GM23338 (cell line): Measurements from ENCODE around the gene C4orf51. TPM values are rescaled to one million over a fixed set of nuclear protein-coding genes. Genes with fewer than 3 reads are reported as not detected.
A peak's percentile ranks its signal among the peaks of the same experiment; 100 is the strongest.

Source experiments
- ATAC-seq: fragments of 200-7000 bp; cut with Tn5 transposase; 3 replicates; pipeline ENCODE4 v1.9.1; 2020
- DNase-seq: peaks from one replicate; pipeline ENCODE4 v3.0.0-alpha.2; 2015; ENCODE audit warnings: low spot score
- H2AFZ ChIP-seq: fragments of 200-600 bp; sonication (generic); 2 replicates; pipeline ENCODE4 v1.8.0; 2016; ENCODE audit warnings: antibody characterized with exemption, mild to moderate bottlenecking, moderate library complexity
- H3F3A ChIP-seq: fragments of 200-600 bp; sonication (generic); replicated peaks from 2 replicates; pipeline ENCODE4 v1.8.0; 2017; ENCODE audit warnings: antibody characterized with exemption, mixed run types, low read depth
- H3K27ac ChIP-seq: fragments of 200-600 bp; sonication (generic); 2 replicates; pipeline ENCODE4 v1.6.1; 2016; ENCODE audit warnings: low read depth
- H3K27me3 ChIP-seq: fragments of 200-600 bp; sonication (generic); 2 replicates; pipeline ENCODE4 v1.8.0; 2016; ENCODE audit warnings: mild to moderate bottlenecking, mixed run types, moderate library complexity; ENCODE audit not compliant: insufficient read depth
- H3K36me3 ChIP-seq: fragments of 200-600 bp; sonication (generic); 2 replicates; pipeline ENCODE4 v1.8.0; 2016; ENCODE audit warnings: mild to moderate bottlenecking; ENCODE audit not compliant: insufficient read depth
- H3K4me1 ChIP-seq: fragments of 200-600 bp; sonication (generic); 2 replicates; pipeline ENCODE4 v1.8.0; 2016; ENCODE audit warnings: mild to moderate bottlenecking, moderate library complexity; ENCODE audit not compliant: insufficient read depth
- H3K4me2 ChIP-seq: fragments of 200-600 bp; sonication (generic); 2 replicates; pipeline ENCODE4 v1.7.1; 2017; ENCODE audit warnings: mixed run types
- H3K4me3 ChIP-seq: fragments of 200-600 bp; sonication (generic); 2 replicates; pipeline ENCODE4 v1.6.1; 2016; ENCODE audit warnings: mixed run types
- H3K79me2 ChIP-seq: fragments of 200-600 bp; sonication (generic); replicated peaks from 2 replicates; pipeline ENCODE4 v1.8.0; 2017; ENCODE audit warnings: mild to moderate bottlenecking; ENCODE audit not compliant: insufficient read depth
- H3K9me2 ChIP-seq: fragments of 200-600 bp; sonication (generic); 2 replicates; pipeline ENCODE4 v1.8.0; 2017; ENCODE audit not compliant: insufficient read depth
- H4K20me1 ChIP-seq: fragments of 200-600 bp; sonication (generic); replicated peaks from 2 replicates; pipeline ENCODE4 v1.8.0; 2017; ENCODE audit warnings: mild to moderate bottlenecking; ENCODE audit not compliant: insufficient read depth
- H3K27ac Mint-ChIP-seq: 2 replicates; pipeline ENCODE4 v1.8.0; 2020; ENCODE audit warnings: inconsistent platforms, mild to moderate bottlenecking, moderate library complexity, mixed read lengths
- H3K27me3 Mint-ChIP-seq: 3 replicates; pipeline ENCODE4 v1.8.0; 2022; ENCODE audit warnings: low read depth, mild to moderate bottlenecking, moderate library complexity, mixed read lengths, inconsistent platforms; ENCODE audit not compliant: insufficient read depth, poor library complexity
- H3K36me3 Mint-ChIP-seq: 3 replicates; pipeline ENCODE4 v1.8.0; 2021; ENCODE audit warnings: low read depth, mild to moderate bottlenecking, inconsistent platforms, moderate library complexity, mixed read lengths
- H3K4me1 Mint-ChIP-seq: 3 replicates; pipeline ENCODE4 v1.8.0; 2020; ENCODE audit warnings: mild to moderate bottlenecking, inconsistent platforms, mixed read lengths
- H3K4me3 Mint-ChIP-seq: 3 replicates; pipeline ENCODE4 v1.8.0; 2021; ENCODE audit warnings: moderate library complexity, mild to moderate bottlenecking, inconsistent platforms, mixed read lengths
- H3K9me3 Mint-ChIP-seq: 3 replicates; pipeline ENCODE4 v1.8.0; 2020; ENCODE audit warnings: moderate library complexity, mild to moderate bottlenecking, inconsistent platforms, mixed read lengths
- CREB1 ChIP-seq: fragments of 250-450 bp; sonication (Bioruptor Pico); IDR thresholded peaks from 2 replicates; pipeline ENCODE4 v1.5.0; 2020; ENCODE audit warnings: low read depth, mild to moderate bottlenecking, moderate library complexity
- EZH2phosphoT487 ChIP-seq: fragments of 200-600 bp; sonication (generic); IDR thresholded peaks from one replicate; pipeline ENCODE4 v1.8.1; 2018; ENCODE audit warnings: antibody characterized with exemption; ENCODE audit not compliant: unreplicated experiment
- JUNB ChIP-seq: IDR thresholded peaks from one replicate; pipeline ENCODE4 v1.6.1; 2016; ENCODE audit warnings: antibody characterized with exemption; ENCODE audit not compliant: unreplicated experiment
- STAT1 ChIP-seq: IDR thresholded peaks from one replicate; pipeline ENCODE4 v1.6.1; 2016; ENCODE audit warnings: antibody characterized with exemption; ENCODE audit not compliant: unreplicated experiment
- ZNF331 ChIP-seq: fragments of 250-450 bp; sonication (Bioruptor Pico); IDR thresholded peaks from 2 replicates; pipeline ENCODE4 v1.5.0; 2020; ENCODE audit warnings: low read depth, mild to moderate bottlenecking, moderate library complexity
- ZNF462 ChIP-seq: fragments of 250-450 bp; sonication (Bioruptor Pico); IDR thresholded peaks from 2 replicates; pipeline ENCODE4 v1.5.0; 2020; ENCODE audit warnings: mild to moderate bottlenecking, moderate library complexity
- polyA plus RNA-seq: library from polyadenylated mRNA; unstranded; fragments of >200 nt; fragmentation: Nextera tagmentation; extraction: Ambion mirVana; gene quantifications from 2 replicates; pipeline ENCODE4 v1.2.1, GENCODE V29; 2016
- total RNA-seq: library from RNA; depleted of rRNA; stranded (reverse); fragments of >200 nt; shearing (Covaris generic); gene quantifications from 2 replicates; pipeline ENCODE4 v1.2.3, GENCODE V29; 2014
- TF ChIP-seq, protein P1 (sequence below), 2 experiments: fragments of 200-600 bp in 1 of 2; sonication (generic) in 1 of 2; conservative IDR thresholded peaks; 2 replicates each; pipeline versions ENCODE4 v1.5.1 to v1.6.1; 2016 to 2017; ENCODE audit warnings: antibody characterized with exemption in 2 of 2, low read depth in 2 of 2, mild to moderate bottlenecking in 2 of 2, moderate library complexity in 1 of 2
- TF ChIP-seq, protein P2 (sequence below): IDR thresholded peaks from 2 replicates; pipeline ENCODE4 v1.6.1; 2016; ENCODE audit warnings: antibody characterized with exemption

The C4orf51 gene
- total and polyA plus RNA-seq, 2 experiments from 2014 or later: not detected

- Mint-ChIP-seq H3K27me3 (peaks cover 9% of the 10 kb centered on the region), H3K4me1 (peaks cover 31% of the 10 kb centered on the region), H3K27ac (no peak overlapping the region), H3K9me3 (no peaks in the 10 kb centered on the region), H3K36me3 (no peaks in the 10 kb centered on the region; the same call in 2 of the 3 replicates), H3K4me3 (no peak overlapping the region)
- peaks cover 4% of the 10 kb centered on the region; the same call in 1 of the 2 replicates for H3K9me2 ChIP-seq
- DNase-seq (no peak), ATAC-seq (no peak)
- H3K4me2 ChIP-seq: no peak overlapping the region
- H3K4me1 ChIP-seq: peaks cover 32% of the 10 kb centered on the region
- TF ChIP-seq ZNF331 (CRISPR knock-in tag) (no peak), ZNF462 (CRISPR knock-in tag) (no peak), EZH2phosphoT487 (no peak), CREB1 (CRISPR knock-in tag) (no peak), JUNB (no peak), STAT1 (no peak)
- TF ChIP-seq, protein P1, sequence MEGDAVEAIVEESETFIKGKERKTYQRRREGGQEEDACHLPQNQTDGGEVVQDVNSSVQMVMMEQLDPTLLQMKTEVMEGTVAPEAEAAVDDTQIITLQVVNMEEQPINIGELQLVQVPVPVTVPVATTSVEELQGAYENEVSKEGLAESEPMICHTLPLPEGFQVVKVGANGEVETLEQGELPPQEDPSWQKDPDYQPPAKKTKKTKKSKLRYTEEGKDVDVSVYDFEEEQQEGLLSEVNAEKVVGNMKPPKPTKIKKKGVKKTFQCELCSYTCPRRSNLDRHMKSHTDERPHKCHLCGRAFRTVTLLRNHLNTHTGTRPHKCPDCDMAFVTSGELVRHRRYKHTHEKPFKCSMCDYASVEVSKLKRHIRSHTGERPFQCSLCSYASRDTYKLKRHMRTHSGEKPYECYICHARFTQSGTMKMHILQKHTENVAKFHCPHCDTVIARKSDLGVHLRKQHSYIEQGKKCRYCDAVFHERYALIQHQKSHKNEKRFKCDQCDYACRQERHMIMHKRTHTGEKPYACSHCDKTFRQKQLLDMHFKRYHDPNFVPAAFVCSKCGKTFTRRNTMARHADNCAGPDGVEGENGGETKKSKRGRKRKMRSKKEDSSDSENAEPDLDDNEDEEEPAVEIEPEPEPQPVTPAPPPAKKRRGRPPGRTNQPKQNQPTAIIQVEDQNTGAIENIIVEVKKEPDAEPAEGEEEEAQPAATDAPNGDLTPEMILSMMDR (conservative IDR thresholded peaks at IDR 0.05; ENCODE audit: low read depth in 2 of 2): no peak
- TF ChIP-seq, protein P2, sequence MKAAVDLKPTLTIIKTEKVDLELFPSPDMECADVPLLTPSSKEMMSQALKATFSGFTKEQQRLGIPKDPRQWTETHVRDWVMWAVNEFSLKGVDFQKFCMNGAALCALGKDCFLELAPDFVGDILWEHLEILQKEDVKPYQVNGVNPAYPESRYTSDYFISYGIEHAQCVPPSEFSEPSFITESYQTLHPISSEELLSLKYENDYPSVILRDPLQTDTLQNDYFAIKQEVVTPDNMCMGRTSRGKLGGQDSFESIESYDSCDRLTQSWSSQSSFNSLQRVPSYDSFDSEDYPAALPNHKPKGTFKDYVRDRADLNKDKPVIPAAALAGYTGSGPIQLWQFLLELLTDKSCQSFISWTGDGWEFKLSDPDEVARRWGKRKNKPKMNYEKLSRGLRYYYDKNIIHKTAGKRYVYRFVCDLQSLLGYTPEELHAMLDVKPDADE: no peak
- H2AFZ ChIP-seq: peak overlapping the region; percentile 29; the same call in 1 of the 2 replicates
- H3F3A ChIP-seq: peaks cover 9% of the 10 kb centered on the region
- no peaks in the 10 kb centered on the region for H3K27me3 ChIP-seq
- H3K4me3 ChIP-seq: no peak overlapping the region
- no peaks in the 10 kb centered on the region for H3K36me3 ChIP-seq
- H3K27ac ChIP-seq: no peak overlapping the region; the same call in 1 of the 2 replicates
- no peaks in the 10 kb centered on the region for H3K79me2 ChIP-seq
- no peaks in the 10 kb centered on the region for H4K20me1 ChIP-seq
Observed at GRCh38 chr4:145730026-145730425, 50.1 kb downstream of the C4orf51 start.
